NCI-H82 treated with DMSO at 0.1 percent for 48 hours (cell line): ENCODE data around the gene SNX7.

Experiments
- DNase-seq: peaks from one replicate; lab custom pipeline; 2025; ENCODE audit not compliant: unreplicated experiment; lab: John Stamatoyannopoulos, UW

The SNX7 gene

DNA sequence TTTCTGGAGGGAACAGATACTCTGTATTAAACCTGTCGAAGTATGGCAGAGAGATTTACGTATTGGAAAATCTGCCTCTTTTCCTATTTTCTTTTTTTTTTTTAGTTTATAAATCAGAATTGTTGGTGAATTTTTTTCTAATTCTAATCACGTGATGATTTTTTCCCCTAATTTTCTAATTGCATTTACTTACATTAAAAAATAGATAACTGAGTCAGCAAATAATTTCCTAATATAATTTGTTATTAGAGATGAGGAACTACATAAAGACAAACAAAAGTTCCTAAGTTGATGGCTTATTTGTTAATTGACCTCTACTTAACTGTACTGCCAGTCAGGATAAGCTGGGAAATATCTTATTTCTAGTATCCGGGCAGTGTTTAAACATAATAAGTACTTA is 34.6 kb downstream of the SNX7 start:
- DNase-seq, result no peak

DNA sequence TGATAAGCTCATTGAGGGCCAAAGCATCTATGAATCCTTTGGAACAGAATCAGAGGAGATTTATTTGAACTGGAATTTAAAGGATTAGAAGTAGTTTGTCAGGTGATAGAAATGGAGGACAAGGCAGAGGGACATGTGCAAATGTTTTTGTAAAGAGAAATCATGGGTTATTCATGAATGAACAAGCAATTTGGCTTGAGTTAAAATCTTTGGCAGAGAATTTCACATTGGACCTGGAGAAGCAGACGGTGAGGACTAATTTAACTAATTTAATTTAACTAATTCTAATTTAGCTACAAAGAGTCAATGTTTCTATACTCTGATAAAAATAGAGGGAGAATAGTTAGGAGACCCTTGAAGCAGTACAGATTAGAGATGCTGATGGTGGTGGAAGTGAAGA is 36.3 kb downstream of the SNX7 start:
- no peak for DNase-seq

GRCh38 chr1:98698625-98699024 is 37.1 kb downstream of the SNX7 start:
- DNase-seq, result no peak

GRCh38 chr1:98700228-98700627 is 38.7 kb downstream of the SNX7 start:
- no peak for DNase-seq

DNA sequence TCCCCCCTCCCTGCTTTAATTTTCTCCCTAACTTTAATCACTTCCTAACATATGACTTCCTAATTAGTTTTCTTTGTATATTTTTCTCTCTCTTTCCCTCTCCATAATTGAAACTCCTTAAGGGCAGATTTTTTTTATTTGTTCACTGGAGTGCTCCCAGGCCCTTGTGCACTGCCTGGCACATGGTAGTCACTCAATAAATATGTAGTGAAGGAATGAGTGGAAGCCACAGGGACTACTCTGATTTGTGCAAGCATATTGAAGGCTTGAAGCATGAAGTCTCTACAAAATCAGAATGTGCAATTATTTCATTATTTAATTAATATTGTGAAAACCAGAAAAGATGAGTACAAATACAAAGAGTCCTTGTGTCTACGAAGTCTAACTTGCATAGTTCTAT is 41.5 kb downstream of the SNX7 start:
- no peak for DNase-seq

- DNase-seq, result no peak
Measured at GRCh38 chr1:98704474-98704873, 43.0 kb downstream of the SNX7 start.

DNA sequence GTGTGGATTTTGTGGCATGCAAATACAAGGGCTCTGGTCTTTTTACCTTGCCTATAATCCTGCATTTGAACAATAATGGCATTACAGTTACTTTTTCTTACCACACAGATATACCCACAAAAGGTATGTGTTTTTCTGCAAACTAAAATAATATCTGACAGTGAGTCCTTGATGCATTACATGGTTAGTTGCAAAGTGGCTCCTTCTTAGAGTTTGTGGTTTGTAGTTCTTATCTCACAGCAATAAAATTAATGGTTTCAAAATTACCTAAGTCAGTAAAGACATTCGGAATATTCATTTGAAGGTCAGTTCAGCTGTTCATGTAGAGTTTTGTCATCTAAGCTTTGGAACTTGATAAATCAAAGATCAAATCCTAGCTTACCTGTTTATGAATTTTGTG is 43.5 kb downstream of the SNX7 start:
- DNase-seq, result no peak

GRCh38 chr1:98705591-98705990 is 44.1 kb downstream of the SNX7 start:
- DNase-seq, result no peak

- no peak for DNase-seq
Measured at GRCh38 chr1:98706173-98706843, 44.8 kb downstream of the SNX7 start.

- no peak for DNase-seq
Measured at GRCh38 chr1:98707556-98707955, 46.0 kb downstream of the SNX7 start.

DNA sequence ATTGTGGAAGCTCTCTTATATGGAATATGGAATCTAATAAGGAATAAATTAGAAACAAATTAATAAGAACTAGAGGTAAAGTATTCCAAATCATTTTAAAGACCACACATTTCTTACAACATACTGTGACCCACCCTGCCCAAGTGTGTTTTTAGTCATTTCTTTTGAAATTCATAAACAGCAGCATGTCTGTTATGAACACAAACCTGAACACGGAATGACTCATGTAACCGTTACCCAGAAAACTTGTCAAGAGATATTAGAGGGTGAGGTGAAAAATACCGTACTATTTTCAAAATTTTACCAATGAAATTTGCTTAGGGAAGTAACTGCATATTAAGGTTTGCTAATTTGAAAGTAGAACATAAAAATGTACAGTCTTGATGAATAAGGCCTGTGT is 48.4 kb downstream of the SNX7 start:
- no peak for DNase-seq

- DNase-seq, result no peak
Measured at GRCh38 chr1:98723574-98723973, 62.1 kb downstream of the SNX7 start.

DNA sequence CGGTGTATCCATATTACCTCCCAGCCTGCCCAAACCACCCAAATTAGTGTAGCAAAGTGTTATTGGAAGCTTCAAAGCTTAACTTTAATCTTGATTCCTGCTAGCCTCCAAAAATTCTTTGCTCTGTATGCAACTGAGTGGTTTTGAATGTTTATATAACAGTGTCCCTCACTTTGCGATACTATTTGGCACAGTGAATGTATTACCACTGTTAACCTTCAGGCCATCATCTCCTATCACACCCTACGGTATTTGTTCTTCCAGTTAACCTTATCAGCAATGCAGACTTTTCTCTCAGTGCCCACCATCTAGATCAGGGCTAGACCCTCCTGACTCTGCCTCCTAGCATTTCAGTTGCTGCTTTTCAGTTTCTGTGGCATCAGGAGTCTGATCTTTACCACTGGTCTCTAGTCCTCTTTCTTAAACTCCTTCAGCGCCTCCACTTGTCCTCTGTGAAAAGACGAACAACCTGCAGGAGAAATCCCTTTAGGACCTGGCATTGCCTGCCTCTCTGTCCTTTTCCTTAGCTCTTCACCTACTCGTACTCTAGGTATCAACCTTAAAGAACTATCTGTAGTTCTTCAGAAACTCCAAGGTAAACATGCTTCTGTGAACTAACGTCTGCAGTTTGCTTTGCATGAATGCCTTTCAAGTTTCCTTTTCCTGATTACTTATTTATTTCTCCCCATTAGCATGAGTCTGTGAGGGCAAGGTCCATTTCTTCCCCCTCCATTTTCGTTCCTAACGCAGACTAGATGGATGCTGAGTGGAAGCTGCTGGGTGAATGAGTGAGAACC is 71.7 kb downstream of the SNX7 start:
- DNase-seq, result no peak

DNA sequence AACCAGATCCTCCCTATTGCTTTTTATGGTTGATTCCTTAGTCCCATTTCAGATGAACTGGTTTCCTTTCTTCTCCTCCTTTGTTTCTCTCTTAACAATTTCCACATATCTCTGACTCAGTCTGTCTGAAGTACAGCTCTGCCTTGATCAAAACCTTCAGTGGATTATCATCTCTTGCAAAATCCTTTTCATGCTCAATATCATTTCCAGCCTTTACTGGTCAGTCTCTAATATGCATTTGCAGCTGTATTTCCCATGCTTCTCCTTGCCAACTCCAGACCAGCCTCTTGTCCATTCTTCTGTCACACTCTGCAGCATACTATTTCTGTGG is 72.2 kb downstream of the SNX7 start:
- no peak for DNase-seq

DNA sequence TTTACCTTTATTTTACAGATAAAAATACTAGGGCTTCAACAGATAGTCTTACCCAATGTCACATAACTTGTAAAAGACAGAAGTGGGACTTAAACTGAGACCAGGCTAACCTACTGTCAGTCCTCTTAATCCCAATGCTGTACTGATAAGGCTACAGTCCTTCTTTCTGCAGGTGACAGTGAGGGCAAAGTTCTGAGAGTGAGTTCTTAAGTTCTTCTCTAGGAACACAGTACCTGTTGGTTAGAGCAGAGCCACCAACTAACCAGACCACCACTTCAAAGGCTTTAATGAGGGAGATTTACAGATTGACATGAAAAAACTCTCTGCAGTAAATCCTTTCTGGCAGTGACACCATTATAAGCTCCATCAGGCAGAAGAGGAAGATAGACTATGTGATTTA is 74.2 kb downstream of the SNX7 start:
- DNase-seq, result no peak

- no peak for DNase-seq
Measured at GRCh38 chr1:98737835-98738234, 76.3 kb downstream of the SNX7 start.

DNA sequence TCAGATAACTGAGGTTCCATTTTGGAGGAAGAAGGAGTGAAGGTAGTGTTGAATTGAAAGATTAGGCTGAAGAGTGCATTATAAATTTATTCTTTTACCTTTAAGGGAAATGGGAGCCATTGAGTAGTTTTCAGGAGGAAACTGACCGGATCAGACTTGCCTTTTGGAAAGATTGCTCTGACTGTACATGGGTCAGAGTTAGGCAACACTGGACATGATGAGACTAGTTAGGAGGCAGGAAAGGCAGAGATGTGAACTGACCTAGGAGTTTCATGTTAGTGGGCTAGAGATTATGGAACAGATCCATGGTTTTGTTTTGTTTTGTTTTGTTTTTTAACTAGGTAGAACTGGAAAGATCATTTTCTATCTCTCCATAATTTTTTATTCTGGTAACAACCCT is 78.2 kb downstream of the SNX7 start:
- DNase-seq, result no peak

DNA sequence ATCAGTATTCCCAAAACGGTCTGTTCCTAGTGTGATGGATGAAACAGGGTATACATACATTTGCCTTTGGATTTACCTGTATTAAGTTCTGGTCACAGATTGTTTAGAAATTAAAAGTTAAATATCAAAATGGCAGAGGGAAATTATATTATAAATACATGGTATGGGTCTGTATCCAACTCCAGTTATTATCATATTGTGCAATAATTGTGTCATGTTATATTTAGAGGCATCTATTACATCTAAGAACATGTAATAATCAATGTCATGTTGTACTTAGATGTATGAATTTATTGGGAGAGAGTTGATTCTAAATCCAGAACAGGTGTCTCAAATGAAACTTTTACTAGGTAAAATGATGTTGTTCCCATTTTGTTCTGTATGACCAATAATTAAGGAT is 79.6 kb downstream of the SNX7 start:
- DNase-seq, result no peak

GRCh38 chr1:98749152-98749756 is 87.7 kb downstream of the SNX7 start:
- DNase-seq, result peak; percentile 94

- DNase-seq, result no peak
Measured at GRCh38 chr1:98754176-98754575, 92.7 kb downstream of the SNX7 start.

- peak; percentile 60 for DNase-seq
Measured at GRCh38 chr1:98761219-98761865, 99.8 kb downstream of the SNX7 start.
